Neuronal stem cell (in vitro differentiated cells): Measurements from ENCODE around the gene PTGES2.

Source experiments
- DNase-seq: peaks from one replicate; pipeline ENCODE4 v3.0.0-alpha.2; 2013; ENCODE audit warnings: low spot score
- H2AFZ ChIP-seq: one replicate; pipeline ENCODE4 v1.6.1; 2013; ENCODE audit warnings: mild to moderate bottlenecking, low read length, inconsistent platforms
- H2AK5ac ChIP-seq: 2 replicates; pipeline ENCODE4 v1.6.1; 2013; ENCODE audit warnings: low read depth, mild to moderate bottlenecking, inconsistent platforms, low read length, moderate library complexity, mixed read lengths
- H2BK120ac ChIP-seq: 2 replicates; pipeline ENCODE4 v1.6.1; 2013; ENCODE audit warnings: low read depth, mild to moderate bottlenecking, inconsistent platforms, low read length, moderate library complexity, mixed read lengths
- H2BK12ac ChIP-seq: one replicate; pipeline ENCODE4 v1.6.1; 2013; ENCODE audit warnings: low read length, inconsistent platforms
- H2BK15ac ChIP-seq: 2 replicates; pipeline ENCODE4 v1.6.1; 2013; ENCODE audit warnings: mild to moderate bottlenecking, low read length, inconsistent platforms, mixed read lengths
- H2BK5ac ChIP-seq: one replicate; pipeline ENCODE4 v1.6.1; 2013; ENCODE audit warnings: inconsistent platforms, mild to moderate bottlenecking, low read length, moderate library complexity
- H3K14ac ChIP-seq: one replicate; pipeline ENCODE4 v1.6.1; 2013; ENCODE audit warnings: low read length, inconsistent platforms
- H3K18ac ChIP-seq: 2 replicates; pipeline ENCODE4 v1.6.1; 2013; ENCODE audit warnings: low read length, inconsistent platforms
- H3K23ac ChIP-seq: 2 replicates; pipeline ENCODE4 v1.6.1; 2013; ENCODE audit warnings: low read depth, mild to moderate bottlenecking, mixed read lengths, low read length, inconsistent platforms; ENCODE audit not compliant: poor library complexity
- H3K27ac ChIP-seq: replicated peaks from 3 replicates; pipeline ENCODE4 v1.5.1; 2013; ENCODE audit warnings: low read length, inconsistent platforms
- H3K27me3 ChIP-seq, 3 experiments: 2 replicates each; pipeline ENCODE4 v1.6.1; 2013; ENCODE audit warnings: low read length in 3 of 3, mild to moderate bottlenecking in 2 of 3, inconsistent platforms in 1 of 3, low read depth in 1 of 3, mixed read lengths in 1 of 3, moderate library complexity in 1 of 3; ENCODE audit not compliant: control insufficient read depth in 3 of 3, insufficient read depth in 3 of 3
- H3K36me3 ChIP-seq, 2 donors: replicated peaks in 1 of 2; 2 replicates each; pipeline ENCODE4 v1.6.1; 2013; ENCODE audit warnings: low read length in 2 of 2; ENCODE audit not compliant: control insufficient read depth in 2 of 2, insufficient read depth in 2 of 2
- H3K4ac ChIP-seq: 2 replicates; pipeline ENCODE4 v1.6.1; 2013; ENCODE audit warnings: inconsistent platforms, mild to moderate bottlenecking, low read length, moderate library complexity
- H3K4me1 ChIP-seq, 2 donors: 1 replicate in 1 of 2; 2 replicates in 1 of 2; pipeline ENCODE4 v1.6.1; 2013; ENCODE audit warnings: low read length in 2 of 2, low read depth in 1 of 2; ENCODE audit not compliant: control insufficient read depth in 2 of 2, insufficient read depth in 1 of 2
- H3K4me2 ChIP-seq: one replicate; pipeline ENCODE4 v1.6.1; 2013; ENCODE audit warnings: mild to moderate bottlenecking, low read length, inconsistent platforms; ENCODE audit not compliant: insufficient read depth, poor library complexity, severe bottlenecking
- H3K4me3 ChIP-seq, 2 donors: 2 replicates each; pipeline ENCODE4 v1.5.1; 2013; ENCODE audit warnings: low read length in 2 of 2, mild to moderate bottlenecking in 2 of 2, inconsistent platforms in 1 of 2, moderate library complexity in 1 of 2
- H3K79me1 ChIP-seq: one replicate; pipeline ENCODE4 v1.6.1; 2013; ENCODE audit warnings: low read depth, mild to moderate bottlenecking, inconsistent platforms, low read length, moderate library complexity
- H3K9ac ChIP-seq: one replicate; pipeline ENCODE4 v1.6.1; 2013; ENCODE audit warnings: mild to moderate bottlenecking, low read depth, low read length, inconsistent platforms; ENCODE audit not compliant: poor library complexity
- H3K9me3 ChIP-seq, 2 donors: replicated peaks in 1 of 2; 2 replicates each; pipeline versions ENCODE3 to v1.6.1; 2013; ENCODE audit warnings: low read length in 2 of 2, mild to moderate bottlenecking in 2 of 2, inconsistent platforms in 1 of 2, low read depth in 1 of 2, mixed read lengths in 1 of 2, moderate library complexity in 1 of 2; ENCODE audit not compliant: control insufficient read depth in 2 of 2, insufficient read depth in 1 of 2
- H4K8ac ChIP-seq: one replicate; pipeline ENCODE4 v1.6.1; 2013; ENCODE audit warnings: low read depth, mild to moderate bottlenecking, inconsistent platforms, low read length, moderate library complexity
- H4K91ac ChIP-seq: one replicate; pipeline ENCODE4 v1.6.1; 2013; ENCODE audit warnings: low read length, low read depth, mild to moderate bottlenecking, inconsistent platforms; ENCODE audit not compliant: poor library complexity
- WGBS, 2 donors: extraction: QIAGEN DNeasy Blood & Tissue Kit; methylation state at CpG; one replicate each; pipeline ENCODE4 v1.1.7; 2013; ENCODE audit warnings: missing lambda C conversion rate in 2 of 2, mixed read lengths in 1 of 2; ENCODE audit not compliant: insufficient read length in 2 of 2, insufficient replicate concordance in 1 of 2; ENCODE audit errors: extremely low coverage in 2 of 2; 5-methylcytosine and 5-hydroxymethylcytosine counted together

Gene PTGES2

DNA sequence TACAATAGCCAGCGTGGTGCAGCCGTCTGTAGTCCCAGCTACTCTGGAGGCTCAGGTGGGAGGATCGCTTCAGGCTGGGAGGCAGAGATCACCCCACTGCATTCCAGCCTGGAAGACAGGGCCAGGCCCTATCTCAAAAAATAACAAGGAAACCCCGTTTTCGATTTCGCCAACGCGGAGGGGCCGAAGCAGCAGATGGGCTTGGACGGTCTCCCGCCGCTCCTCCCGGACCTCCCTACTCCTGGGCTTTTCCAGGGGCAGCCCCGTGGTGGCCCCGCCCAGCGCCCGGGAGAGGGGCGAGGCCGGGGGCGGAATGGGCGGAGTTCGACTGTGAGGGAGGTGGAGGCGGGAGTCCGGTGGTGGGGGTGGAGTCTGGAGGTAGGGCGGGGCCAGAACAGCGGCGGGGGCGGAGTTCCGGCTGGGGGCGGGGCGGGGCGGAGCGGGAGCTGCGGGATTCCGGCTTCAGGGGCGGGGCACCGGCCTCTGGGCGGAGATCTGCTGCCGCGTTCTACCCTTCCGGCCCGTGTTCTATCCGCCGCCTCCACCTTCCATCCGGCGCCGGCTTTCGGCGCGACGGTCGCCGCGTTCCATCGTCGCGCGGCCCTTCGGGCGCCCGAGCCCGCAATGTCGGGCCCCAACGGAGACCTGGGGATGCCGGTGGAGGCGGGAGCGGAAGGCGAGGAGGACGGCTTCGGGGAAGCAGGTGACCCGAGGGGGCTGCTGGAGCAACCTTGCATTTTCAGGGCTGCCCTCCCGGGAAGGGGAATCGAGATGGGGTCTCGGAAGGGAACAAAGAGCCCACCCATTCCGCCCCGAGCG lies 32.5 kb upstream of the PTGES2 start, which contains the start of gene BBLN:
TSS of gene BBLN (plus strand) at position 482 of the 819 bp plus-strand sequence. CDS start at position 625, 143 bp downstream.
- no CpG with 5 or more reads among the region's 77 CpGs for WGBS, 2 donors

GRCh38 chr9:128159522-128159783 lies 31.9 kb upstream of the PTGES2 start:
- Histone ChIP-seq H4K91ac (no peak overlapping the region), H3K36me3 (peaks cover 22 to 26% of the 10 kb centered on the region in 2 donors), H2BK5ac (peak overlapping the region; percentile 56), H2AK5ac (peak overlapping the region; percentile 91), H3K79me1 (peaks cover 12% of the 10 kb centered on the region), H3K27ac (peak overlapping the region; percentile 67), H2BK12ac (no peak overlapping the region), H3K18ac (peak overlapping the region; percentile 73), H3K9me3 (no peaks in the 10 kb centered on the region), H3K9ac (no peak overlapping the region), H2BK15ac (peak overlapping the region; percentile 94), H2AFZ (peak overlapping the region; percentile 96), H3K4ac (no peak overlapping the region), H2BK120ac (no peak overlapping the region), H4K8ac (no peak overlapping the region), H3K4me3 (peak overlapping the region; percentile 72 to 93), H3K4me1 (peaks cover 4 to 16% of the 10 kb centered on the region in 2 donors), H3K23ac (peak overlapping the region; percentile 100), H3K14ac (no peak overlapping the region), H3K27me3 (no peaks in the 10 kb centered on the region), H3K4me2 (peak overlapping the region; percentile 57)
- DNase-seq: no peak
- no CpG with 5 or more reads among the region's 11 CpGs for WGBS, 2 donors

More for the DNA sequence above, 32.5 kb upstream of the PTGES2 start, which contains the start of gene BBLN:
- Histone ChIP-seq H2BK5ac (peak within 1 kb of the TSS; percentile 75), H3K23ac (peak within 1 kb of the TSS; percentile 100), H4K91ac (no peak within 1 kb of the TSS), H2BK12ac (peak within 1 kb of the TSS; percentile 41), H4K8ac (no peak within 1 kb of the TSS), H2BK120ac (peak within 1 kb of the TSS; percentile 72), H3K4ac (peak within 1 kb of the TSS; percentile 46), H2AK5ac (peak within 1 kb of the TSS; percentile 95), H3K14ac (peak within 1 kb of the TSS; percentile 98), H3K27ac (peak within 1 kb of the TSS; percentile 67), H3K18ac (peak within 1 kb of the TSS; percentile 98), H3K79me1 (peaks cover 12% of the 10 kb centered on the region), H3K4me1 (peaks cover 4 to 16% of the 10 kb centered on the region in 2 donors), H3K36me3 (peaks cover 24 to 30% of the 10 kb centered on the region in 2 donors), H3K9ac (peak within 1 kb of the TSS; percentile 97), H2BK15ac (peak within 1 kb of the TSS; percentile 94), H3K4me2 (peak within 1 kb of the TSS; percentile 89), H3K27me3 (no peaks in the 10 kb centered on the region), H3K4me3 (peak within 1 kb of the TSS; percentile 87 to 93), H3K9me3 (no peaks in the 10 kb centered on the region), H2AFZ (peak within 1 kb of the TSS; percentile 97)
- DNase-seq: peak; percentile 95

DNA sequence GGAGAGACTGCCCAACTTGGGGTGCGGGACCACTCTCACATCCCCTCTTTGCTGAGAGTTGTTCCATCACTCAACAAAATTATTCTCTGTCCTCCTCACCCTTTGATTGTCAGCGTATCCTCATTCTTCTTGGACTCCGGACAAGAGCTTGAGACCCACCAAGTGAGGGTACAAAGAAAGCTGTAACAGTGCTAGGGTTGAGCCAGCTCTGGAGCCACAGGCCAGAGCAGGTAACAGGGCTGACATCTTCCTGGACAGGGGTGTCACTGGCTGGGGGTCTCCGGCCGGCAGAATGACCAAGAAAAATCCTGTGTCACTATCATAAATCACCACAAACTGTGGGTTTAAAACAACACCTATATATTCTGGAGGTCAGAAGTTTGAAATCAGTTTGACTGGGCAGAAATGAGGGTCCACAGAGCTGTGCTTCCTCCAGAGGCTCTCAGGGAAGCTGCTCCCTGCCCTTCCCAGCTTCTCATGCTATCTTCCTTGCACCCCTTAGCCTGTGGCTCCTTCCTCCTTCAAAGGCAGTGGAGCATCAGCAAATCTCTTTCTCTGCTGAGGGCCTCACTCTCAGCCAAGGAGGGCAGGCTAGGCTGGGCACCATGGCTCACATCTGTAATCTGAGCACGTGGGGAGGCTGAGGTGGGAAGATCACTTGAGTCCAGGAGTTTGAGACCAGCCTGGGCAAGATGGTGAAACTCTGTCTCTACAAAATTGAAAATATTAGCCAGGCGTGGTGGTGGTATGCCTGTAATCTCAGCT lies 28.4 kb upstream of the PTGES2 start:
- H3K4me2 ChIP-seq: no peak overlapping the region

More for the DNA sequence above, 28.4 kb upstream of the PTGES2 start:
- no peak overlapping the region for H2AFZ ChIP-seq
- no peak overlapping the region for H2BK12ac ChIP-seq
- H3K27ac ChIP-seq: no peak overlapping the region
- H3K23ac ChIP-seq: no peak overlapping the region
- H3K4me3 ChIP-seq: no peak overlapping the region
- H3K4me1 ChIP-seq: peaks cover 4 to 12% of the 10 kb centered on the region in 2 donors
- no peak overlapping the region for H3K4ac ChIP-seq
- H2BK120ac ChIP-seq: no peak overlapping the region
- no peak overlapping the region for H4K8ac ChIP-seq
- H3K18ac ChIP-seq: peak overlapping the region; percentile 4
- no peak overlapping the region for H3K9ac ChIP-seq
- H2AK5ac ChIP-seq: no peak overlapping the region
- peaks cover 10% of the 10 kb centered on the region for H3K79me1 ChIP-seq
- DNase-seq: no peak
- no peaks in the 10 kb centered on the region for H3K9me3 ChIP-seq
- no peak overlapping the region for H2BK5ac ChIP-seq
- WGBS, 2 donors: no CpG with 5 or more reads among the region's 7 CpGs
- H2BK15ac ChIP-seq: peak overlapping the region; percentile 6
- no peak overlapping the region for H4K91ac ChIP-seq
- no peaks in the 10 kb centered on the region for H3K27me3 ChIP-seq
- H3K14ac ChIP-seq: no peak overlapping the region
- no peaks in the 10 kb centered on the region for H3K36me3 ChIP-seq
